Measurements from ENCODE around the gene CACNB3.

Gene CACNB3

DNA sequence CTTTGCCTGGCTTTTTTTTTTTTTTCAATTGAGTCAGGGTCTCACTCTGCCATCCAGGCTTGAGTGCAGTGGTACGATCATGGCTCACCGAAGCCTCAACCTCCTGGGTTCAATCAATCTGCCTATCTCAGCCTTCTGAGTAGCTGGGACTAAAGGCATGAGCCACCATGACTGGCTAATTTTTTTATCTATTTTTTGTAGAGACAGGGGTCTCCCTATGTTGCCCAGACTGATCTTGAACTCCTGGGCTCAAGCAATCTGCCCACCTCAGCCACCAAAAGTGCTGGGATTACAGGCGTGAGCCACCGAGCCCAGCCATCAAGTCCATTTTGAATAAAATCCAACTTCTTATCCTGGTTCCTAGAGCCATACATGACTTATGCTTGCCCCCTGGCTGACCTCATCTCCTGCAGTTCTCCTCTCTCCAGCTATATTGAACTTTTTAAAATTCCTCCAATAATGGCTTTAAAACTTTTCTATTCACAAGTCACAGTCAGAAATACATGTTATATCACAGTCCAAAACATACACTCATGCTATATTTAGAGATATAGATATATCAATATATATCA lies 57.7 kb downstream of the CACNB3 start:
- no peak for DNase-seq (ENCODE audit: low read depth, low spot score)
- H3K27ac ChIP-seq = no peak overlapping the region
